Spleen (tissue), 11 donors: Measurements from ENCODE around the gene SLC22A4. TPM values are rescaled to one million over a fixed set of nuclear protein-coding genes. Genes with fewer than 3 reads are reported as not detected.

Source experiments
- DNase-seq: peaks from one replicate; pipeline ENCODE4 v3.0.0-alpha.2; 2020
- H3K27ac ChIP-seq, 8 donors: fragments of 200-600 bp; sonication (generic) in 7 of 8; 1 replicate in 4 of 8; 2 replicates in 4 of 8; pipeline versions ENCODE4 v1.5.0 to v1.8.0; 2016 to 2021; ENCODE audit warnings: inconsistent platforms in 4 of 8, mild to moderate bottlenecking in 4 of 8, moderate library complexity in 1 of 8
- H3K27me3 ChIP-seq, 7 donors: fragments of 200-600 bp; sonication (generic) in 6 of 7; replicated peaks in 1 of 7; 1 replicate in 4 of 7; 2 replicates in 3 of 7; pipeline versions ENCODE4 v1.5.0 to v1.8.0; 2016 to 2021; ENCODE audit warnings: inconsistent platforms in 3 of 7, mild to moderate bottlenecking in 1 of 7
- H3K36me3 ChIP-seq, 6 donors: fragments of 200-600 bp; sonication (generic) in 5 of 6; 1 replicate in 4 of 6; 2 replicates in 2 of 6; pipeline versions ENCODE4 v1.5.0 to v1.8.0; 2016 to 2021; ENCODE audit warnings: inconsistent platforms in 2 of 6
- H3K4me1 ChIP-seq, 6 donors: fragments of 200-600 bp; sonication (generic) in 5 of 6; 1 replicate in 3 of 6; 2 replicates in 3 of 6; pipeline versions ENCODE4 v1.5.0 to v1.8.0; 2016 to 2021; ENCODE audit warnings: inconsistent platforms in 3 of 6
- H3K4me3 ChIP-seq, 8 donors: fragments of 200-600 bp; sonication (generic) in 7 of 8; 1 replicate in 4 of 8; 2 replicates in 4 of 8; pipeline versions ENCODE4 v1.5.0 to v1.8.0; 2016 to 2021; ENCODE audit warnings: inconsistent platforms in 4 of 8, mild to moderate bottlenecking in 4 of 8, moderate library complexity in 2 of 8
- H3K9me3 ChIP-seq, 8 donors: fragments of 200-600 bp; sonication (generic) in 7 of 8; 1 replicate in 4 of 8; 2 replicates in 4 of 8; pipeline versions ENCODE4 v1.5.0 to v1.8.0; 2016 to 2021; ENCODE audit warnings: inconsistent platforms in 4 of 8
- CTCF ChIP-seq, 11 experiments: fragments of 200-600 bp in 7 of 11; fragments of 450-650 bp in 4 of 11; sonication (generic) in 4 of 11; IDR thresholded peaks in 8 of 11; conservative IDR thresholded peaks in 3 of 11; 1 replicate in 7 of 11; 2 replicates in 4 of 11; pipeline versions ENCODE4 v1.4.0 to v1.8.0; 2016 to 2021; ENCODE audit warnings: antibody characterized with exemption in 11 of 11, inconsistent platforms in 4 of 11, mild to moderate bottlenecking in 1 of 11
- POLR2A ChIP-seq, 3 donors: fragments of 450-650 bp; IDR thresholded peaks; one replicate each; pipeline ENCODE4 v1.5.1; 2017; ENCODE audit warnings: antibody characterized with exemption in 3 of 3, mild to moderate bottlenecking in 1 of 3
- POLR2AphosphoS5 ChIP-seq, 3 donors: sonication (generic); formaldehyde crosslinking; IDR thresholded peaks; one replicate each; pipeline ENCODE4 v1.5.1; 2017; ENCODE audit warnings: antibody characterized with exemption in 3 of 3
- WGBS, 5 donors: extraction: QIAGEN DNeasy Blood & Tissue Kit in 3 of 5; methylation state at CpG; one replicate each; pipeline versions ENCODE4 v1.1.5 to v1.1.7; 2013 to 2018; 5-methylcytosine and 5-hydroxymethylcytosine counted together
- intact Hi-C: fragments of 100-400 bp; cut with DNase I; formaldehyde crosslinking; loops from one replicate; pipeline ENCODE4 v1.15.0; 2023; ENCODE audit warnings: low total_unique reads
- polyA plus RNA-seq, 3 donors: library from polyadenylated mRNA; stranded (reverse); fragments of 200-250 nt; gene quantifications; one replicate each; pipeline ENCODE4 v1.2.1, GENCODE V29; 2013
- total RNA-seq, 7 donors: library from RNA; depleted of rRNA in 3 of 7; stranded (reverse); fragments of >200 nt in 3 of 7; fragmentation: NEBNext Ultra II Directional in 4 of 7; extraction: Animal tissue kit (Norgen Biotek cat#: 25700) in 4 of 7; gene quantifications; one replicate each; pipeline versions ENCODE4 v1.1.0 to v1.2.1, GENCODE V29; 2016 to 2021
- donor health status: healthy with polysubstance abuse.
- donor health status: DM: no; HTN: no; CAD: no; lungs with moderate emphysema.
- donor health status: DM: no; HTN: no; CAD: no.
- donor health status: Bipolar disorder and iron deficiency.
- donor health status: healthy.
- donor health status: DM: no; HTN: no; CAD: no.
- donor health status: DM: yes; HTN: yes; CAD: no.

Gene SLC22A4
- total and polyA plus RNA-seq, 10 donors, result 0.47 to 25.1 (median 8.5) TPM

GRCh38 chr5:132369007-132369473 lies 74.8 kb downstream of the SLC22A4 start:
- no peaks in the 10 kb centered on the region for H3K9me3 ChIP-seq
- peak overlapping the region; percentile 68 to 88 (median 82) for H3K27ac ChIP-seq
- no peak for DNase-seq
- intact Hi-C loops, result no loop called here
- TF ChIP-seq CTCF (IDR thresholded peaks at IDR 0.05 in 8 of 11, conservative IDR thresholded peaks at IDR 0.05 in 3 of 11) (no peak), POLR2A (IDR thresholded peaks at IDR 0.05) (no peak), POLR2AphosphoS5 (IDR thresholded peaks at IDR 0.05) (no peak)
- H3K36me3 ChIP-seq, result peaks cover 0 to 17% (median 0%) of the 10 kb centered on the region in 6 donors
- H3K27me3 ChIP-seq, result no peaks in the 10 kb centered on the region
- peaks cover 6 to 43% (median 30%) of the 10 kb centered on the region in 6 donors for H3K4me1 ChIP-seq
- H3K4me3 ChIP-seq, result peak overlapping the region; percentile 60 to 72 (median 64)
- WGBS, 5 donors, result 10 to 18% (median 16%) methylated on average over 9 of the region's 9 CpGs

- Histone ChIP-seq H3K4me3 (peak within 1 kb of the TSS; percentile 60 to 72 (median 64)), H3K4me1 (peaks cover 6 to 43% (median 30%) of the 10 kb centered on the region in 6 donors), H3K27ac (peak within 1 kb of the TSS; percentile 68 to 88 (median 82)), H3K9me3 (no peaks in the 10 kb centered on the region), H3K36me3 (peaks cover 0 to 13% (median 0%) of the 10 kb centered on the region in 6 donors), H3K27me3 (no peaks in the 10 kb centered on the region)
- DNase-seq, result peak; percentile 93
- WGBS, 5 donors, result 0 to 1% (median 0%) methylated on average over 27 to 83 of the region's 83 CpGs
- intact Hi-C loops, result no loop called here
- peak in 1 of 3 donors; percentile 40 for TF ChIP-seq POLR2A (IDR thresholded peaks at IDR 0.05)
- TF ChIP-seq CTCF (IDR thresholded peaks at IDR 0.05 in 8 of 11, conservative IDR thresholded peaks at IDR 0.05 in 3 of 11), result peak in 1 of 11 experiments; percentile 10
- peak; percentile 69 to 84 (median 81) for TF ChIP-seq POLR2AphosphoS5 (IDR thresholded peaks at IDR 0.05)
These were observed 75.4 kb downstream of the SLC22A4 start, which contains the start of gene SLC22A5 for GRCh38 chr5:132369474-132370180. Gene SLC22A5, plus strand, starts transcription at chr5:132369710. Its CDS starts 263 bp downstream, at chr5:132369973.

GRCh38 chr5:132370181-132370970 lies 76.2 kb downstream of the SLC22A4 start:
- H3K36me3 ChIP-seq, result peaks cover 0 to 7% (median 0%) of the 10 kb centered on the region in 6 donors
- DNase-seq, result no peak
- intact Hi-C loops, result no loop called here

More at GRCh38 chr5:132370181-132370970, 76.2 kb downstream of the SLC22A4 start:
- 17 to 47% (median 24%) methylated on average over 6 to 34 of the region's 34 CpGs for WGBS, 5 donors
- H3K4me3 ChIP-seq, result peak overlapping the region; percentile 60 to 72 (median 64)
- H3K27ac ChIP-seq, result peak overlapping the region; percentile 68 to 88 (median 82)
- TF ChIP-seq POLR2AphosphoS5 (IDR thresholded peaks at IDR 0.05) (no peak), CTCF (IDR thresholded peaks at IDR 0.05 in 8 of 11, conservative IDR thresholded peaks at IDR 0.05 in 3 of 11) (no peak), POLR2A (IDR thresholded peaks at IDR 0.05) (no peak)
- no peaks in the 10 kb centered on the region for H3K27me3 ChIP-seq
- H3K4me1 ChIP-seq, result peaks cover 6 to 43% (median 30%) of the 10 kb centered on the region in 6 donors
- H3K9me3 ChIP-seq, result no peaks in the 10 kb centered on the region
